Fibroblast of lung (primary cell): ENCODE results near the gene IMMT. TPM values are rescaled to one million over a fixed set of nuclear protein-coding genes. Genes with fewer than 3 reads are reported as not detected.

Experiments used
- DNase-seq, 2 donors: peaks; one replicate each; pipeline versions ENCODE4 v3.0.0 to v3.0.0-alpha.2; 2010; ENCODE audit warnings: low read depth in 2 of 2
- H2AFZ ChIP-seq: 2 replicates; pipeline ENCODE4 v1.5.1; 2012; ENCODE audit warnings: low read length, control low read depth, inconsistent platforms
- H3K27ac ChIP-seq: 2 replicates; pipeline ENCODE4 v1.5.1; 2011; ENCODE audit warnings: low read length, control low read depth; ENCODE audit not compliant: insufficient read depth
- H3K27me3 ChIP-seq: 2 replicates; pipeline ENCODE4 v1.5.1; 2011; ENCODE audit warnings: mild to moderate bottlenecking, low read length; ENCODE audit not compliant: control insufficient read depth, insufficient read depth
- H3K36me3 ChIP-seq: 2 replicates; pipeline ENCODE4 v1.5.1; 2011; ENCODE audit warnings: low read length; ENCODE audit not compliant: control insufficient read depth, insufficient read depth
- H3K4me1 ChIP-seq: 2 replicates; pipeline ENCODE4 v1.5.1; 2011; ENCODE audit warnings: low read length; ENCODE audit not compliant: control insufficient read depth, insufficient read depth; ENCODE audit errors: extremely low read depth
- H3K4me2 ChIP-seq: 2 replicates; pipeline ENCODE4 v1.5.1; 2011; ENCODE audit warnings: low read length, control low read depth; ENCODE audit not compliant: insufficient read depth; ENCODE audit errors: extremely low read depth
- H3K4me3 ChIP-seq, 4 experiments: fragments of 200-600 bp in 1 of 4; sonication (generic) in 1 of 4; replicated peaks in 1 of 4; 2 replicates each; pipeline ENCODE4 v1.5.1; 2011 to 2016; ENCODE audit warnings: low read length in 4 of 4, low read depth in 3 of 4, mild to moderate bottlenecking in 3 of 4, control low read depth in 2 of 4, inconsistent platforms in 1 of 4, mixed read lengths in 1 of 4; ENCODE audit not compliant: insufficient read depth in 1 of 4; ENCODE audit errors: control extremely low read depth in 1 of 4
- H3K79me2 ChIP-seq: 2 replicates; pipeline ENCODE4 v1.5.1; 2012; ENCODE audit warnings: mild to moderate bottlenecking, low read length, inconsistent platforms; ENCODE audit not compliant: control insufficient read depth, insufficient read depth
- H3K9ac ChIP-seq: 2 replicates; pipeline ENCODE4 v1.5.1; 2011; ENCODE audit warnings: mild to moderate bottlenecking, low read length, control low read depth; ENCODE audit not compliant: insufficient read depth
- H3K9me3 ChIP-seq: 2 replicates; pipeline ENCODE4 v1.5.1; 2012; ENCODE audit warnings: low read depth, low read length; ENCODE audit not compliant: control insufficient read depth, insufficient read depth
- H4K20me1 ChIP-seq: 2 replicates; pipeline ENCODE4 v1.5.1; 2011; ENCODE audit warnings: low read length; ENCODE audit not compliant: control insufficient read depth, insufficient read depth; ENCODE audit errors: extremely low read depth
- CTCF ChIP-seq, 2 donors: IDR thresholded peaks in 1 of 2; conservative IDR thresholded peaks in 1 of 2; 1 replicate in 1 of 2; 2 replicates in 1 of 2; pipeline ENCODE4 v1.5.1; 2011 to 2012; ENCODE audit warnings: low read length in 2 of 2, control low read depth in 1 of 2, inconsistent platforms in 1 of 2, low read depth in 1 of 2, mild to moderate bottlenecking in 1 of 2
- EZH2 ChIP-seq: IDR thresholded peaks from 2 replicates; pipeline ENCODE4 v1.5.1; 2012; ENCODE audit warnings: low read length, control low read depth, mild to moderate bottlenecking; ENCODE audit errors: missing control alignments
- polyA plus RNA-seq, 2 donors: library from polyadenylated mRNA; depleted of rRNA in 1 of 2; stranded (reverse) in 1 of 2; unstranded in 1 of 2; fragments of >200 nt; gene quantifications; 2 replicates each; pipeline ENCODE4 v1.2.1, GENCODE V29; 2011 to 2012; ENCODE audit warnings: missing spikeins in 1 of 2
- total RNA-seq: library from RNA; depleted of rRNA; stranded (reverse); fragments of >200 nt; gene quantifications from 2 replicates; pipeline ENCODE4 v1.2.1, GENCODE V29; 2014

IMMT gene
- total and polyA plus RNA-seq, 2 donors (not counting 1 experiment from before 2014, with no cell fraction given) = 47.1 to 52.7 TPM

GRCh38 chr2:86211033-86211795 lies 16.0 kb upstream of the IMMT start:
- no peaks in the 10 kb centered on the region for H4K20me1 ChIP-seq
- H3K4me3 ChIP-seq = no peak overlapping the region
- no peak overlapping the region for H3K9ac ChIP-seq
- H3K79me2 ChIP-seq = no peaks in the 10 kb centered on the region
- H3K4me2 ChIP-seq = no peak overlapping the region
- H3K27ac ChIP-seq = no peak overlapping the region
- no peak overlapping the region for H2AFZ ChIP-seq
- no peak for DNase-seq
- no peaks in the 10 kb centered on the region for H3K27me3 ChIP-seq
- no peaks in the 10 kb centered on the region for H3K4me1 ChIP-seq
- H3K36me3 ChIP-seq = peaks cover 11% of the 10 kb centered on the region
- no peak for TF ChIP-seq CTCF (conservative IDR thresholded peaks at IDR 0.05 in 1 of 2, IDR thresholded peaks at IDR 0.05 in 1 of 2; ENCODE audit: low read depth in 1 of 2, low read length in 2 of 2)
- TF ChIP-seq EZH2 = no peak
- H3K9me3 ChIP-seq = no peaks in the 10 kb centered on the region

- Histone ChIP-seq H3K36me3 (peaks cover 6% of the 10 kb centered on the region), H3K79me2 (peaks cover 33% of the 10 kb centered on the region), H3K4me3 (no peak overlapping the region), H3K27ac (no peak overlapping the region), H4K20me1 (no peaks in the 10 kb centered on the region), H3K4me2 (no peak overlapping the region), H3K4me1 (peaks cover 4% of the 10 kb centered on the region), H3K9me3 (no peaks in the 10 kb centered on the region), H2AFZ (no peak overlapping the region), H3K9ac (no peak overlapping the region), H3K27me3 (no peaks in the 10 kb centered on the region)
- DNase-seq = no peak
- no peak for TF ChIP-seq CTCF (conservative IDR thresholded peaks at IDR 0.05 in 1 of 2, IDR thresholded peaks at IDR 0.05 in 1 of 2; ENCODE audit: low read depth in 1 of 2, low read length in 2 of 2)
- TF ChIP-seq EZH2 = no peak
These were observed 9.2 kb upstream of the IMMT start for GRCh38 chr2:86204458-86204857.

- H3K4me2 ChIP-seq = no peak overlapping the region
- H2AFZ ChIP-seq = no peak overlapping the region
- H3K79me2 ChIP-seq = peaks cover 35% of the 10 kb centered on the region
- H3K9me3 ChIP-seq = no peaks in the 10 kb centered on the region
- peaks cover 4% of the 10 kb centered on the region for H3K4me1 ChIP-seq
- peaks cover 6% of the 10 kb centered on the region for H3K36me3 ChIP-seq
- no peak for DNase-seq
- TF ChIP-seq CTCF (conservative IDR thresholded peaks at IDR 0.05 in 1 of 2, IDR thresholded peaks at IDR 0.05 in 1 of 2; ENCODE audit: low read depth in 1 of 2, low read length in 2 of 2) = no peak
- TF ChIP-seq EZH2 = no peak
- H4K20me1 ChIP-seq = no peaks in the 10 kb centered on the region
- H3K4me3 ChIP-seq = no peak overlapping the region
- H3K27me3 ChIP-seq = no peaks in the 10 kb centered on the region
- no peak overlapping the region for H3K27ac ChIP-seq
- no peak overlapping the region for H3K9ac ChIP-seq
These were observed 8.4 kb upstream of the IMMT start for GRCh38 chr2:86203614-86204013.
